GM19240 (cell line): ENCODE measurements around the gene TBC1D4.
"Not testable (repeated sequence)": the region's sequence is repeated elsewhere in the genome, so short reads cannot be mapped to it uniquely, and the experiment has no call there.

ENCODE experiments used
- DNase-seq: peaks from one replicate; pipeline ENCODE4 v3.0.0; 2011; ENCODE audit warnings: low spot score; ENCODE audit not compliant: insufficient read length

The TBC1D4 gene

DNA sequence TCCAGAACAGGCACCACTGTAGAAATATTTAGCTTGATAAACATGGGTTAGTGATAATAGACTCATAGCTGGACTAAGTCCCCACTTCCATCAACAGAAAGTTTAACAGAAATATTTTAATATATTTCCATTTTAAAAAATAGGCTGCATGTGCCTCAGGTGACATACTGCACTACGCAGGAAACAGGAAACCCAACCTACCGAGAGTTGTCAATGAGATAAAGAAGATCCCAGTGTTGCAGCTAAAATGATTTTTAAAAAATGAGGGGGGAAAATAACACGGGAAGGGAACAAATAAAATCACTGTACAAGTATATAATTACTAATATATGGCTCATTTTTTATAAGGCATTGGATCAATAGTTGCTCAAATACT lies 154.8 kb downstream of the TBC1D4 start:
- DNase-seq = no peak

DNA sequence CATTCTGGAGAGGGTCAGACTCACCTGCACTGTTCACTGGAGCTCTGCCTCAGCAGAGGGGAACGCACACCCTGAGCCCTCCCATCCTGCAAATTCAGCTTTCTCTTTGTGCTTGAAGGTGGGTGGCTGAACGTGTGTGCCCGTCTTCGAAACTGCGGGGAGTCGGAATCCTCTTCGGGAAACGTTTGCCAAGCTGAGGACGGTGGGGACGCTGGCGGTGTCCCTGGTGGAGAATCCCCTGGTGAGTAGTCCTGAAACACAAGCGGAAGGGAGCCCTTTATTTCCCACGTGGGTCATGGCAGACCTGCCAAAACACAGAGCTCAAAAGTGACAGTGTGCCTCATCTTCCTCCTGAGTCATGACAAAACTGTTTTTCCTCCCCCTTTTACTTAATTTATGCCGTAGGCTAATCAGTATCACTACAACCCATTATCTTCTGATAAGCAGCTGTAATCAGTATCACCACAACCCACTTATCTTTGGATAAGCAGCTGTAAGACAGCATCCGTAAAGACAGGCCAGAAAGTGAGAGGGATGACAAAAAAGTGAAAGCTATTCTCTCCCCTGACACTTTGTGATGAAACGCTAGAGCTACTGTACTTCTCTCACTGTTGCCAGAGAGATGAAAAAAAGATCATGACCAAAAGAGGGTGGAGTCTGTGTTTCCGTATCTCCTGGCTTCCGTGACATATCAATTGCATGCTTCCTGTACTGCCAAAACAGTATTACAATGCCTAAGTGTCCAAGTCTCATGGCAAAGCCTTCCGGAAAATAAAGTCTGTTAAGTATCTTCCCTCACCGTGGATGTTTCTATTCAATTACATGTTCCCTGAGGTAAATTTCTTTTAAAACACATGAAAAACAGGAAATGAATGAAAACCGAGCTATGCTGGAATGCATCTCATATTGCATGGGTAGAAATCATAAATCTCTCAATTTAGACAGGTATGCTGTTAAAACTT lies 155.5 kb downstream of the TBC1D4 start:
- DNase-seq = peak; percentile 8

DNA sequence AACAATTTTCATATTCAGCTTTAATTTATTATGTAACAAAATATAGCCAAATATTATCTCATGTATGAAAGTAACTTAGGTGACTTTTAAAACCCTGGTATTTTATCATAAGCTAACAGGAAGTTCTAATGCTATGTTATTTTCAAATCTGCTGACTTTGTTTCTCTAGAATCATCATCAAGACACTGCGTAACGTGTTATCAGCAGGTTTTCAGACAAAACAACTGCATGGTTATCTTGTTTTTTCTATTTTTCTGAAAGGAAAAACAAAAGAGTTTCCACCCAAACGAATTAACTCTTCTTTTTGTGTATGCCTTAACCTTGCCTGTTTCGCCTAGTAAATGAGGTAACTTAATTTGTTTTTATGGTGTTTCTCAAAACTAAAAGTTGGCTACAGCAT lies 156.3 kb downstream of the TBC1D4 start:
- DNase-seq = no peak

DNA sequence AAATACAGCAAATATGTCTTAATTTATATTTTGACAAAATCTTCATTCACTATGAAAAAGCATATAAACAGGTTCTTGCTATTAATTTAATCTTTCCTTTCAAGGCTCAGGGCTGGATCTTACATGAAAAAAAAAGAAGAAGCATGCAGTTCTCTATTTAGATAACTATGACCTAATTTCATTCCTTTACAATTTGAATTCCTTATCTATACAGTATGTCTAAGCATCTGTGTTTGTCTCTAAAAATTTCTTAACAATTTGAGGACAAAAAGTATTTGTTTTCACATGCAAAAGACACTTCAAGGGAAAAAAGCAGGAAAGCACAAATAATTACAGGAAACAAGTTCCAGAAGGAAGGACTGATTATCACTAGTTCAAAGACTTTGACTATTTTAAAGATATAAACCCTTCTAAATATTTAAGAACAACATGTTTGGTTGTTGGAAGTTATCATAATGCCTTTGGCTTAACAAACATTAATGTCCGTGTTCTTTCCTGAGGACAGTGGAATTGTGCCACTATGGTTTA lies 157.5 kb downstream of the TBC1D4 start:
- no peak for DNase-seq

DNA sequence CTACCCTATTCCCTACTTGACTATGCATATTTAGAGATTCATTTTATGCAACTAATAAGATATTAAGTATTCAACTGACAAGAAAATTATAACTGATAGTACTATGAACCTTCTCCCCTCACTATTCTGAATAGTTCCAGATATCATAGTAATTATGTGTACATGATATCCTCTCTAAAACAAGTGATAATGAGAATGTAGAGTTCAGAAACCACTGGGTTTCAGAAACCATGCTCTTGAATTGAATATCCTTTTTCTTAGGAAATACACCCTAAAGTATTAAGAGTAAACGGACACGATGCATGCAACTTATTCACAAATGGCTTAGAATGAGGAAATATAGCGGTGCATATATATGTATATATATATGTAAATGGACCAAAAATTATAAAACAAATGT lies 160.9 kb downstream of the TBC1D4 start:
- DNase-seq = no peak

DNA sequence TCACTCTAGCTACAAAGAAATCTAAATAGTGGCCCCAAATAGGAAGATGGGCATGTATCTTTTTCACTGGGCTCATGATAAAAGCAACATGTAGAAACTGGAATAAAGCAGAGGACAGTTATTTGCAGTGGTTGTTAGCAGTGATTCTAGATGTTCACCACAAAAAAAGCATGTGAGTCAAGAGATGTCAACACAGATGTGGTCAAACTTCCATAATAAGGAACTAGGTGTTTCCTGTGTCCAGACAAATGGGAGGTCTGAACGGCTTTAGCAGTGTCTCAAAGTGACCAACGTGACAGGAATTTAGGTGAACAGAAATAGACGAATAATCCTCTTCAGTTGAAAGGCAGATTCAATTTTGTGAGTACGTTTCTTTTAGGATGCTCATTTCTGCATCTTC lies 162.7 kb downstream of the TBC1D4 start:
- no peak for DNase-seq

DNA sequence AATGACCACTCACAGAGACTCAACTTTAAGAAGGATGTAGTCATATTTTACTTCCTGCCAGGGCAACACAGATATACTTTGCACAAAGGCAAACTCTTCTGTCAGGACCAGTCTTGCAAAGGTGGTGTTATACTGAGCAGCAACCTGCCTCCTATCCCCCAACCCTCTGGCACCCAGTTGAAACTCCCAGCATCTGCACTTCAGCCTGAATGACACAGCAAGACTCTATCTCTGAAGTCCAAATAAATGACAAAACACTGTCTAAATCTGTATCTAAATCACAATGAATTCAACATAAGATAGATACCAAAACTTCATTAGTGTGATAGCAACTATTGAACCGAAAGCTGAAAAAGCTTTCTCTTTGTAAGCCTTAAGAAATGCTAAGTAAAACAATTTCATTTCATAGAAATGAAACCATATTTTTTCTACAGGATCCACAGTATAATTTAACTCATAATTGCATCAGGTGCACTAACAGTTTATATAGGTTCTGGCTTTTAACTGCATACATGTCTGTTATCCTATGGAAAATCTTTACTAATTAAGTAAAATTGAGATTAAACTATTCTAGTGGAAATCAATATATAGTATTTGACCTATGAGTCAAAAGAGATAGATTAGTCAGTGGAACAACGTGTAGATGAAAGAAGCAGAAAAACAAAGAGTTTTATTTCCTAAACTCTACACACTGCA lies 163.7 kb downstream of the TBC1D4 start:
- DNase-seq = no peak

DNA sequence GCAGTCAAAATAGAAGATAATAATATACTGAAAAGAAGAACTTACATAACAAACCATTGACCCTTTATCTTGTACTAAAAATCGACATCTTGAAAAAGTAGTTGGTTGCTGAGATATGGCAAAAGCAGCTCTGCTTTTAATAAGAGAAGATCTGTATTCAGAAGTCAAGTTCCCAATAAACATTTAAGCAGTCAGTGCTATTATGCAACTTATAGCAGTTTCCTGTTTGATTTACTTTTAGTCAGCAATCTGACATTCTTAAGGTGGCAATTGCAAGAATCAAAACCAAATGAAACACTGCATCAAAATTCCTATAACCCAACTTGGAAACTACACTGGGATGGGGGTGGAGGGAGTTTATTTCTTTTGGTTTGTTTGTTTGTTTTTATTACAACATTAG lies 165.5 kb downstream of the TBC1D4 start:
- no peak for DNase-seq

DNA sequence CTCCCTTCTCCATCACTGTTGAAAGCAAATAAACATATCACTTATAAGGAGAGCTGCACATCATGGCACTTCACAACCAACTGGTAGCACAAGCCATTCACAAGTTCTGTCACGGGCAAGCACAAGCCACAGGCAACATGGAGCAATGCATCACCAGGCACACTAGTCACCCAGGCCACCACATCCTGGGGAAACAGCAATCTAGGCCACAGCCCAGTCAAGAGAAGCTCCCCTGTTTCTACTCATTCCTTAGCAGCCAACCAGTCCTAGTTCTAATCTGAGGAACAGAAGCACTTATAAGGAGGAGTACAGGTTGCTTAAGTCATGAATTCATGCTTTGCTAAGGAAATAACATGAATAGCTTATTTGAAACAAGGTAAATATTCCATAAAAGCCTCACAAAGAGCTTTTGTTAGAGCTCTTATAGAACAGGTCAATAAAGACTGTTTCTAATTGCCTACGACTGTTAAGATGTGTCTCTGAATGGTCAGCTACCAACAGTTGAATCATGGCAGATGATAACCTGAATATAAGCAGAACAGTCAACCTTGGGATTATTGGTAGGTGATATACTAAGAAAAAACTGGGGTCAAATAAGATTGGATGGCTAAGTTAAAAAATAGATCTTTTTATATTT lies 169.0 kb downstream of the TBC1D4 start:
- no peak for DNase-seq

DNA sequence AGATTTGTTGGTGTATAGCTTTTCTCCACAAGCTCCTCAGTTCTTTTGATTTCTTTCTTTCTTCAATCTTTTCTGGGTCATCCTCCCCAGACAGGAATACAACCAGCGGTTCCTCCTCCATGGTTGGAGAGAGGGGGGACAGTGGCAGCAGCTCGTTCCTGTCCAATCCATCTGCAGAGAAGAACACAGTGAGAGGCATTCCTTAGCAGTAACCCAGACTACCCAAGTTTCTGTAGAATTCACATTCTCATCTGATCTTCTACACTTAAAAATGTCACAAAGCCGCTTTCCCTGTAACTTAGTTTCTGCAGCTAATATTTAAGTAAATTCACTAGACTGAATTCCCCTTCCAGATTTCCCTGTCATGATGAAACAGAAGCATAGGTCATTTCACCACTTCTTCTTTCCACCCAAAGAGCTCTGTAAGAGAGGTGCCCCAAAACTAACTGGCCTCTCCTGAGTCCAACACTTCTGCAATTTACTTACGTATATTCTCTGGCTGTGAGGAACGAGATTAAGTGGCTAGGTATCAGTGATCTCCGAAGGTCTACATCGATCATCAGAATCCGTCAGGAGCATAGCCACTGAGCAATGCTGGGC lies 171.9 kb downstream of the TBC1D4 start:
- no peak for DNase-seq

DNA sequence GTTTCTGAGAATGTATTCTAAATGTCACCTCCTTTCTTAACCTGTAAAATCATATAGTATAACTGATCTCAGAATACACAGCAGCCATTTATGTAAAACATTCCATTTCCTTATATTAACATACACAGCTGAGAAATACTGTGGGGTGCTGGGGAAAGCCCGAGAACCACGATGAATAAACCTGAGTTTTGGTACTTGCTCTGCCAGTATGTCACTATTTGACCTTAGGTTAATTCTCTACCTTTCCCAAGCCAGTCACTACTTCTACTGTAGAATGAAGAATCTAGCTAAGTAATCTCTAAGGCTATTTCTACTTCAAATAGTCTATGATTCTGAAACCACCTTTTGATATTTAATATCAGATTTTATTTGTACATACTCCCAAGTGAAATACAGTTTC lies 173.7 kb downstream of the TBC1D4 start:
- no peak for DNase-seq

DNA sequence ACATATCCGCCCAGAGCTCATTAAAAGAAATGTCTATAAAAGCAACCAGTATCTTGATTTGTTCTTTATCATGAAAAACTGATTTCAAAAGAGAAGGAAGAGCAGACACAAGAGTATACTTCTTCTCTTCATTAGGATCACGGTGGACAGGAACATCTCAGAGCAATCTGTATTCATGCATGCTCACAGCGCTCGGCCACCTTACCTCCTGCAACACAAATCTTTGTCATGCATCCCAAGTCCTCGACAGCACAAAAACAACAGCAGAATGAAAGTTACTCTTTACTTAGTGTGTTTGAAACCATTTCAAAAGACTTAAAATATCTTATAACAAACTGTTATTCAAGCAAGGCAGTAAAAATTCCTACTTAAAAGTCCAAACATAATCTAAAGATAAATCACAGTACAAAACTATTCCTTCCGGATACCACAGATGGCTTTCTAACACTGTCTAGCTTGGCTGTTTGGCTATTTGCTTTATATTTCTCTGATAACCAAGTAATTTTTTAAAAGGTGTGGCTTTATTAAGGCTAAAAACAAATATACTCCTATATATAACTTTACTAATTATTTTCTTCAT lies 174.5 kb downstream of the TBC1D4 start:
- DNase-seq = no peak

DNA sequence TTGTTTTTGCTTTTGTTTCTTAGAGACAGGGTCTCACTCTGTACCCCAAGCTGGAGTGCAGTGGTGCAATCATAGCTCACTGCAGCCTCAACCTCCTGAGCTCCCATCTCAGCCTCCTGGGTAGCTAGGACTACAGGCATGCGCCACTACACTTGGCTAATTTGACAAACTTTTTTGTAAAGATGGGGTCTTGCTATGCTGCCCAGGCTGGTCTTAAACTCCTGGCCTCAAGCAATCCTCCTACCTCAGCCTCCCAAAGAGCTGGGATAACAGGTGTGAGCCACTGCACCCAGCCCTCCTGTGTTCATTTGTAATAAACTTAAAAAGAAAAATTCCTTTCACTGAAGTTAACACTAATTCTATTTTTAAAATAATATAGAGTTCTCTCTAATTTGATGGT lies 175.0 kb downstream of the TBC1D4 start:
- DNase-seq = not testable (repeated sequence)

DNA sequence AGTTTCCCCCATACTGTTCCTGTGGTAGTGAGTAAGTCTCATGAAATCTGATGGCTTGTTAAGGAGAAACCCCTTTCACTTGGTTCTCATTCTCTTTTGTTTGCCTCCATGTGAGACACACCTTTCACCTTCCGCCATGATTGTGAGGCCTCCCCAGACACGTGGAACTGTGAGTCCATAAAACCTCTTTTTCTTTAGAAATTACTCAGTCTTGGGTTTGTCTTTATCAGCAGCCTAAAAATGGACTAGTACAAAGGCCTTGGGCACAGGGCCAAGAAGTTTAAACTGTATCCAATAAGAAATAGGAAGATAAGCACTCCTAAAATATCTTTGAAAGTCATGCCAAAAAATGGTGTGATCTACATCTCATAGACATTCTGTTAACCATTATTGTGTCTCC lies 176.9 kb downstream of the TBC1D4 start:
- no peak for DNase-seq

DNA sequence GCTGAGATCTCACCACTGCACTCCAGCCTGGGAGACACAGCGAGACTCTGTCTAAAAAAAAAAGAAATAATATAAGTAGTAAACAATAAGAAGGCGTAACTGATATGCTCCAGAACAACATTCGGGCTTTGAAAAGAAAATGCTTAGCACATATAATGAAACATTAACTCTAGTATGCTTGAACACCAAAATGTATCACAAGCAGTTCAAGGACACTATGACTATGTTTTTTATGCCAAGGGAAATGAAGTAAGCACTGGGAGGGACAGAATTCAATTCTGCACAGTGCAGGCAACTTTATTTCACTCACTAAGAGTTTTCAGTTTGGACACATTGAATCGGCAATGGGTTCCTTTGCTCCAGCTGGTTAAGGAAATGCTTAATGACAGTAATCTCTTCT lies 178.7 kb downstream of the TBC1D4 start:
- no peak for DNase-seq

DNA sequence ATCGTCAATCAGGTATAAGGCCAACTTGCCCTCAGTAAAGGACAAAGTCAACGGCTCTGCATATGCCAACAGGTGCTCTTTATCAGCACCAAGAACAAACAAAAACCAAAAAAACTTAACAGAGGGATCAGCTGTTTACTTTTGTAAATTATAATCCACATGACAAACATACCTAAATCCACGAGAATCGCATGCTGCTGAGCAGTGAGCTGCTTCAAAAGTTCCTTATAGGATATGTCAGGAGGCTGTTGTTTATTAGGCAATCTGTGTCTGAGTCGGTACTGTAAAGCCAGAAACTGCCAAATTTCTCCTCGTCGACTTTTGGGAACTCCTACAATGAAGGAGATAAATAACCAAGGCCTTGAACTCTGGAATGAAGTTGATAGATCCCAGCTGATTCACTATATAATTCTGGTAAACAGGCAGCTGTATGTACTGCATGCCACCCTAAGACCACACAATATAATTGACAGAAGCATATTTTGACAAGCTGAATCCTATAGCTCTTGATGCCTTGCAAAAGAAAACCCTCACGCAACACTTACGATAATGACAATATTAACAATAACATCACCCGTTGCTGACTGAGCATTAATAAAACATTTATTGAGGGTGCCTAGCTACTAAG lies 179.8 kb downstream of the TBC1D4 start:
- DNase-seq = no peak

DNA sequence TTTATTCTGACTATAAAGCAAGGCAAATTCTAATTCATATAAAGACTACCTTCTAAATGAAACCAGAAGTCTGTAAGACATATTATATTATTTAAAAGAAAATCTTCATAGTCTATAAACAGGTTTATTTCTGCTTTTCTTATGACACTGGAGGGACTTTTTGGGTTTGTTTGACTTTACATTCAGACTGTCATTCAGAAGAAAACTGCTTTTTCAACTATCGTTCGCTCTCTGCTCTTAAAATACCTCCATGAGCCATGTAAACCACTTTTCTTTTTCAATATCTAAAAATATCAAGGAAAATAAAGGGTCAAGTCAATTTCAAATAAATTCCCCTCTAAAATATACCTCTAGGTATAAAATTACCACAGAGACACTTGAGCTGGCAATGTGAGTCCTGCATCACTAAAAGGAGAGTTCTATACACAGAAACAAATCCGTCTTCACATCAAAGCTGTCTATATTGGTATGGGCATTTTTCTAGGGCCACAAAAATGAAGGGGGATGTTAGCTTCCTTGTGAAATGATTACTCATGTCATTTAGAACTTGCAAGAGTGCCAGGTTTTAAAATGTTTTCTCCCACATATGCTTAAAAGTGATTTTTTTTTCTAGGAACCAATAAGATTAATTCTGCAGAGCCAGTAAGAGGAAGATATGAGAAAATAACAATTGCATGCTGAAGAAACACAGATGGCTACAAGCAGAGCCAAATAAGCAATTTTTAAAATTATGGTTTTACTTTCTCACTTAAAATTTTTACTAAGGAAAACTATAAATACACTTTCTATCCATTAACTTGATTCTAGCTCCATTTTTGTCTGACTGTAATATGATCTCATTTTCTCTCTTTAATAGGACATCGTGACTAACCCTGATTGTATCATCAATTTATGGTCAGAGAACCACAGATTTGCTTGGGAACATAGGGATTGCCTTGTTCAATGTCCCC lies 181.8 kb downstream of the TBC1D4 start:
- no peak for DNase-seq

DNA sequence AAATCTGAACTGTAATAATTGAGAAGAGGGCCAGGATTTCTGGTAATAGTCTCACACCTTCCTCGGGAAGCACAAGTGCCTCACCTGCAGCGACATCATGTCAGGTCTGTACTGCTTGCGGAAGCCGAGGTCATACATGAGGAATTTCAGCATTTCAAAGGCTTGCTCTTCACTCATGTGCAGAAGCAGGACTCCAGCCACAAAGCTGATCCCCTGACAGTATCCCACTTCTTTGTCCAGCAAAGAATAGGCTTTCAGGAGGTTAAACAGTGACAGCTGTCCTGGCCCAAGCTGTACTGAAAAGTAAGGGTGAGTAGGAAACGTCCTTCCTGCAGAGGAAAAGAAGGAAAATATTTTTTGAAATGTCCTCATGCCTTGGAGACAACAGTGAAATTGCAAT lies 182.7 kb downstream of the TBC1D4 start:
- DNase-seq = no peak

DNA sequence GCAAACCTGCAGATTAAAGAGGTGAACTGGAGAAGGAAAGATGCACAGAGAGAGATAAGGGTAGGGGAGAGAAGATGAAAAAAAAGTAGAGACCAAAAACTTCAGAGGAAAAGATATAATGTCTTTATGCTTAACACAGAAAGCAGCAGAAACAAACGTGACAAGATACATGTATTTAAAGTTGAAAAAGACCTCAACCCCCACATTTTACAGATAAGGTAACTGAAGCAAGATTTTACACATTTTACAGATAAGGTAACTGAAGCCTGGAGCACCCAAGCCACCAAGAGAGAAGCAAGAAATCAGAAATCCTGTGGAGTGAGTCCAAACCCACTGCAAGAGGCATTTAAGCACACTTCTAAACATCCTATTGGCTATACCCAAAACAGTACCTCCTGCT lies 185.3 kb downstream of the TBC1D4 start:
- no peak for DNase-seq

DNA sequence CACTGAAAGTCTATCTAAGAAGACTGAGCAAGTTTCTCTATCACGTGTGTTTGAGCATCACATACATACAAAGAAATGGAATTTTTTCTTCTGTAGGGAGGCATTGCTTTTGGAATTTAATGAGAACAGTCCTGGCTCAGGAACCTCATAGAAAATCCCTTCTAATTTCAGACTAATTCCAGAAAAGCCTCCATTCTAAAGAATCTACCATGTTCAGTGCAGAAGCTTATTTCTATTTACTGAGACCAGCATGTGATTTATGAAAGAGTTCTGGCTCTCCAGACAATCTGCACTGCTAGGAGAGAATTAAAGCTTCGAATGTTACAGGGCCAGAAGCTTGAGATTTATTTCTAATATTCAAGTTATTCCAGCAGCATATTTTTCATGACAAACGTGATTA lies 186.8 kb downstream of the TBC1D4 start:
- DNase-seq = no peak
